Caco-2 (cell line): ENCODE results near the gene PAPOLG. TPM values are rescaled to one million over a fixed set of nuclear protein-coding genes. Genes with fewer than 3 reads are reported as not detected.

ENCODE experiments used
- BruUV-seq: library from RNA; stranded (reverse); fragments of 400-500 nt; replicated peaks from 2 replicates; lab custom pipeline; 2021; lab: Mats Ljungman, UMichigan
- CTCF ChIA-PET: fragments of 300-600 bp; sonication (Branson Sonifier 250); formaldehyde crosslinking; loops from one replicate; lab custom pipeline; 2022; ENCODE audit warnings: antibody characterized with exemption; lab: Charles Lee
- POLR2A ChIA-PET: fragments of 300-600 bp; sonication (Branson Sonifier 250); formaldehyde crosslinking; loops from one replicate; lab custom pipeline; 2022; ENCODE audit warnings: antibody characterized with exemption; lab: Charles Lee
- DNase-seq, 2 experiments: peaks; one replicate each; pipeline versions ENCODE4 v3.0.0 to v3.0.0-alpha.2; 2020 to 2022
- H3K27me3 ChIP-seq: replicated peaks from 2 replicates; pipeline ENCODE4 v1.6.0; 2011; ENCODE audit warnings: low read length; ENCODE audit not compliant: control insufficient read depth, insufficient read depth
- H3K36me3 ChIP-seq: 2 replicates; pipeline ENCODE4 v1.5.1; 2011; ENCODE audit warnings: low read length; ENCODE audit not compliant: control insufficient read depth, insufficient read depth
- H3K4me1 ChIP-seq: fragments of 250-450 bp; sonication (Bioruptor Pico); 2 replicates; pipeline ENCODE4 v1.5.1; 2020; ENCODE audit warnings: mild to moderate bottlenecking
- H3K4me3 ChIP-seq: 2 replicates; pipeline ENCODE4 v1.5.1; 2011; ENCODE audit warnings: low read depth, mild to moderate bottlenecking, control low read depth, low read length
- H3K9me3 ChIP-seq: fragments of 250-450 bp; sonication (Bioruptor Pico); 2 replicates; pipeline ENCODE4 v1.5.1; 2020; ENCODE audit warnings: mild to moderate bottlenecking, moderate library complexity
- H3K27ac Mint-ChIP-seq: one replicate; pipeline ENCODE4 v1.8.0; 2022; ENCODE audit warnings: mixed read lengths; ENCODE audit not compliant: unreplicated experiment
- H3K27me3 Mint-ChIP-seq: one replicate; pipeline ENCODE4 v1.8.0; 2022; ENCODE audit warnings: mixed read lengths; ENCODE audit not compliant: insufficient read depth, unreplicated experiment
- H3K36me3 Mint-ChIP-seq: one replicate; pipeline ENCODE4 v1.8.0; 2022; ENCODE audit warnings: mild to moderate bottlenecking, mixed read lengths; ENCODE audit not compliant: insufficient read depth, unreplicated experiment
- H3K4me1 Mint-ChIP-seq: one replicate; pipeline ENCODE4 v1.8.0; 2022; ENCODE audit warnings: low read depth, mixed read lengths; ENCODE audit not compliant: unreplicated experiment
- H3K4me3 Mint-ChIP-seq: one replicate; pipeline ENCODE4 v1.8.0; 2022; ENCODE audit warnings: mild to moderate bottlenecking, moderate library complexity, mixed read lengths; ENCODE audit not compliant: unreplicated experiment
- H3K9me3 Mint-ChIP-seq: one replicate; pipeline ENCODE4 v1.8.0; 2022; ENCODE audit warnings: mixed read lengths; ENCODE audit not compliant: unreplicated experiment
- intact Hi-C: fragments of 100-400 bp; cut with micrococcal nuclease; formaldehyde crosslinking; loops from one replicate; pipeline ENCODE4 v1.10.0; 2022; ENCODE audit not compliant: unreplicated experiment
- total RNA-seq: library from RNA; stranded (reverse); gene quantifications from 2 replicates; pipeline ENCODE4 v1.2.3, GENCODE V29; 2022
- TF ChIP-seq, protein P1 (sequence below), 2 experiments: fragments of 200-600 bp in 1 of 2; IDR thresholded peaks; 1 replicate in 1 of 2; 2 replicates in 1 of 2; pipeline versions ENCODE4 v1.5.1 to v1.8.0; 2011 to 2022; ENCODE audit warnings: antibody characterized with exemption in 1 of 2, control low read depth in 1 of 2, inconsistent platforms in 1 of 2, low read depth in 1 of 2, low read length in 1 of 2, mild to moderate bottlenecking in 1 of 2, moderate library complexity in 1 of 2; ENCODE audit not compliant: insufficient read depth in 1 of 2, severe bottlenecking in 1 of 2, unreplicated experiment in 1 of 2

PAPOLG gene
- total RNA-seq, 1 experiment from 2014 or later: 14.4 TPM

- Histone ChIP-seq H3K36me3 (no peaks in the 10 kb centered on the region), H3K4me3 (no peak overlapping the region), H3K9me3 (0 out of 2 replicates have a peak, but pooled peaks cover 10% of the 10 kb centered on the region), H3K27me3 (no peaks in the 10 kb centered on the region), H3K4me1 (no peaks in the 10 kb centered on the region)
- ChIA-PET CTCF (no interaction called here), POLR2A (no interaction called here)
- TF ChIP-seq, protein P1, sequence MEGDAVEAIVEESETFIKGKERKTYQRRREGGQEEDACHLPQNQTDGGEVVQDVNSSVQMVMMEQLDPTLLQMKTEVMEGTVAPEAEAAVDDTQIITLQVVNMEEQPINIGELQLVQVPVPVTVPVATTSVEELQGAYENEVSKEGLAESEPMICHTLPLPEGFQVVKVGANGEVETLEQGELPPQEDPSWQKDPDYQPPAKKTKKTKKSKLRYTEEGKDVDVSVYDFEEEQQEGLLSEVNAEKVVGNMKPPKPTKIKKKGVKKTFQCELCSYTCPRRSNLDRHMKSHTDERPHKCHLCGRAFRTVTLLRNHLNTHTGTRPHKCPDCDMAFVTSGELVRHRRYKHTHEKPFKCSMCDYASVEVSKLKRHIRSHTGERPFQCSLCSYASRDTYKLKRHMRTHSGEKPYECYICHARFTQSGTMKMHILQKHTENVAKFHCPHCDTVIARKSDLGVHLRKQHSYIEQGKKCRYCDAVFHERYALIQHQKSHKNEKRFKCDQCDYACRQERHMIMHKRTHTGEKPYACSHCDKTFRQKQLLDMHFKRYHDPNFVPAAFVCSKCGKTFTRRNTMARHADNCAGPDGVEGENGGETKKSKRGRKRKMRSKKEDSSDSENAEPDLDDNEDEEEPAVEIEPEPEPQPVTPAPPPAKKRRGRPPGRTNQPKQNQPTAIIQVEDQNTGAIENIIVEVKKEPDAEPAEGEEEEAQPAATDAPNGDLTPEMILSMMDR (IDR thresholded peaks at IDR 0.05; ENCODE audit: insufficient read depth in 1 of 2, low read depth in 1 of 2, low read length in 1 of 2, severe bottlenecking in 1 of 2, unreplicated experiment in 1 of 2): no peak
- no peak overlapping the region for H3K4me3 Mint-ChIP-seq
- no peaks in the 10 kb centered on the region for H3K36me3 Mint-ChIP-seq
- DNase-seq: no peak
- H3K4me1 Mint-ChIP-seq: no peaks in the 10 kb centered on the region
- peaks cover 5% of the 10 kb centered on the region for H3K27me3 Mint-ChIP-seq
- peaks cover 6% of the 10 kb centered on the region for H3K9me3 Mint-ChIP-seq
- BruUV-seq: no TSS peak
- no peak overlapping the region for H3K27ac Mint-ChIP-seq
- intact Hi-C loops: no loop called here
These were observed 27.2 kb upstream of the PAPOLG start for GRCh38 chr2:60728855-60729254.

DNA sequence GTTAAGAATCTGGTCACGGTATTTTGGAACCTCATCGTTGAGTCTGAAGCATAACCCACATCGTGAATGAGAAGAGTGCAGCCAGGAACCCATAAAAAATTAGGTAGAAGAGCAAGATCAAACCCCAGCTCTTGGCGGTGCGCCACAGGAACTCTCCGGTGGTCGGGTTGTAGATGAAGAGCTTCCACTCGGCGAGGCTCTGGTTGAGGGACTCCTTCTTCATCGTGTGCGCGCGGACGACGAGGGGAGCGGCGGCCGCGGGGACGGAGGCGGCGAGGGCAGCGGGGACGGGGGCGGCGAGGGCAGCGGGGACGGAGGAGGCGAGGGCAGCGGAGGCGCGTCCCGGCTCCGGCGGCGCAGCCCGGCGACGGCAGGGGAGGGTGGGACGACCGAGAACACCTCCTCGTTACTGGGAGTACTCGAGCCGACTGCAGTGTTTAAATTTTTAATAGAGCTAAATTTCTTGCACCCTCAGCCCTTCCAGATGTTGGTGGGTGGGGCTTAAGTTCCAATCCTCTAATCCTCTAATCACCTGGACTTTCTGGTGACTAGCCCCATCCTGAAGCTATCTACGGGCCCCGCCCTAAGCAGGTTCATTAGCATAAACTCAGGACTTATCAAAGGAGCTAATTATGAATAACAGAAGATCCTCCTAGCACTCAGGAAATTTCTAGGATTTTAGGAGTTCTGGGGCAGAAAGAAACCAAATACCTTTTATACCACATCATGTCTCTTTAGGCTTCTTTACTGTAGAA is 20.4 kb upstream of the PAPOLG start:
- no peaks in the 10 kb centered on the region for H3K36me3 Mint-ChIP-seq
- Histone ChIP-seq H3K9me3 (no peaks in the 10 kb centered on the region; the same call in 1 of the 2 replicates), H3K36me3 (no peaks in the 10 kb centered on the region), H3K4me3 (peak overlapping the region; percentile 37), H3K27me3 (no peaks in the 10 kb centered on the region; the same call in 1 of the 2 replicates), H3K4me1 (no peaks in the 10 kb centered on the region)
- no peaks in the 10 kb centered on the region for H3K9me3 Mint-ChIP-seq
- POLR2A ChIA-PET: interaction anchor here (0.6 kb wide), 1 partner anchor 20 kb away, joined by 5 read pairs; the partner anchor contains the start of gene PAPOLG
- peak in 1 of 2 experiments; percentile 18 for DNase-seq
- H3K27ac Mint-ChIP-seq: no peak overlapping the region
- H3K4me1 Mint-ChIP-seq: no peaks in the 10 kb centered on the region
- no TSS peak for BruUV-seq
- intact Hi-C loops: no loop called here
- TF ChIP-seq, protein P1 (IDR thresholded peaks at IDR 0.05; ENCODE audit: insufficient read depth in 1 of 2, low read depth in 1 of 2, low read length in 1 of 2, severe bottlenecking in 1 of 2, unreplicated experiment in 1 of 2): no peak
- CTCF ChIA-PET: interaction anchor here (0.5 to 0.6 kb wide), 2 partner anchors 28 to 114 kb away, joined by 3 read pairs; no protein-coding TSS in a partner anchor
- peaks cover 18% of the 10 kb centered on the region for H3K27me3 Mint-ChIP-seq
- peak overlapping the region; percentile 76 for H3K4me3 Mint-ChIP-seq

- intact Hi-C loops: no loop called here
- BruUV-seq: no TSS peak
These were observed 17.4 kb upstream of the PAPOLG start for GRCh38 chr2:60738679-60739078.

More at GRCh38 chr2:60738679-60739078, 17.4 kb upstream of the PAPOLG start:
- Mint-ChIP-seq H3K27ac (no peak overlapping the region), H3K27me3 (peaks cover 15% of the 10 kb centered on the region), H3K36me3 (no peaks in the 10 kb centered on the region), H3K4me1 (no peaks in the 10 kb centered on the region), H3K4me3 (no peak overlapping the region), H3K9me3 (no peaks in the 10 kb centered on the region)
- TF ChIP-seq, protein P1 (IDR thresholded peaks at IDR 0.05; ENCODE audit: insufficient read depth in 1 of 2, low read depth in 1 of 2, low read length in 1 of 2, severe bottlenecking in 1 of 2, unreplicated experiment in 1 of 2): no peak
- POLR2A ChIA-PET: no interaction called here
- Histone ChIP-seq H3K4me3 (no peak overlapping the region), H3K27me3 (no peaks in the 10 kb centered on the region; the same call in 1 of the 2 replicates), H3K9me3 (no peaks in the 10 kb centered on the region; the same call in 1 of the 2 replicates), H3K36me3 (no peaks in the 10 kb centered on the region), H3K4me1 (no peaks in the 10 kb centered on the region)
- CTCF ChIA-PET: no interaction called here
- no peak for DNase-seq
